ENCODE results near the gene FFAR2.

GRCh38 chr19:35432911-35433310 lies 15.1 kb upstream of the FFAR2 start:
- TF ChIP-seq, protein P1, sequence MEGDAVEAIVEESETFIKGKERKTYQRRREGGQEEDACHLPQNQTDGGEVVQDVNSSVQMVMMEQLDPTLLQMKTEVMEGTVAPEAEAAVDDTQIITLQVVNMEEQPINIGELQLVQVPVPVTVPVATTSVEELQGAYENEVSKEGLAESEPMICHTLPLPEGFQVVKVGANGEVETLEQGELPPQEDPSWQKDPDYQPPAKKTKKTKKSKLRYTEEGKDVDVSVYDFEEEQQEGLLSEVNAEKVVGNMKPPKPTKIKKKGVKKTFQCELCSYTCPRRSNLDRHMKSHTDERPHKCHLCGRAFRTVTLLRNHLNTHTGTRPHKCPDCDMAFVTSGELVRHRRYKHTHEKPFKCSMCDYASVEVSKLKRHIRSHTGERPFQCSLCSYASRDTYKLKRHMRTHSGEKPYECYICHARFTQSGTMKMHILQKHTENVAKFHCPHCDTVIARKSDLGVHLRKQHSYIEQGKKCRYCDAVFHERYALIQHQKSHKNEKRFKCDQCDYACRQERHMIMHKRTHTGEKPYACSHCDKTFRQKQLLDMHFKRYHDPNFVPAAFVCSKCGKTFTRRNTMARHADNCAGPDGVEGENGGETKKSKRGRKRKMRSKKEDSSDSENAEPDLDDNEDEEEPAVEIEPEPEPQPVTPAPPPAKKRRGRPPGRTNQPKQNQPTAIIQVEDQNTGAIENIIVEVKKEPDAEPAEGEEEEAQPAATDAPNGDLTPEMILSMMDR (conservative IDR thresholded peaks at IDR 0.05 in 1 of 2, IDR thresholded peaks at IDR 0.05 in 1 of 2; ENCODE audit: extremely low read depth in 1 of 2, insufficient read depth in 1 of 2, low read depth in 1 of 2, low read length in 2 of 2) = no peak
- TF ChIP-seq EZH2 (IDR thresholded peaks at IDR 0.05; ENCODE audit: borderline replicate concordance, low read length) = no peak

Data from mammary epithelial cell (primary cell).